Measurements from ENCODE around the gene ALAD. TPM values are rescaled to one million over a fixed set of nuclear protein-coding genes. Genes with fewer than 3 reads are reported as not detected.
"Not testable (repeated sequence)": the region's sequence is repeated elsewhere in the genome, so short reads cannot be mapped to it uniquely, and the experiment has no call there.

ALAD gene
- total RNA-seq, 2 experiments from 2014 or later, result 33.9 to 40.4 TPM

DNA sequence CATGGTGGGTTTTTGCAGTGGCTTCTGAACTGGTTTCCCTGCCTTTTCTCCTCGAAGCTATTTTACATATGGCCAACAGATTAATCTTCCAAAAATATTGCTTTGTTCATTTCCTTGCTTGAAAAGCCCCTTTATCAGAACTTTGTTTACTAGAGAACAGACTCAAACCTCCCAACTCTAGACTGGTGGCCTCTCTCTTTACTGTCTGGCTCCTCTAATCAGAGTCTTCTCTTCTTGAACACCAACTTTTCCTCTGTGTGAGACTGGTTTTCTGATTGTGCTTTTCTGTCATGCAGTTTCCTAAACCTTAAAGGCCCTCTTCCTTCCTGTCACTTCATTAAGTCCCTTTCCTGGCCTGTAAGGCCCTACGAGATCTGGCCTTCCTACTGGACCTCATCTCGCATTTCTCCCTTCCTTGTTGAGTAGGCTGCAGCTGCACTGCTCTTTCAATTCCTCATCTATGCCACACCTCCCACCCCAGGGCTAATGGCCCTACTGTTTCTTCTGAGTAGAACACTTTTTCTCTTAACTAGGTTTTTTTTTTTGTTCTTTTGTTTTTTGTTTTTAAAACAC, 15.2 kb upstream of the ALAD start:
- ATAC-seq (ENCODE audit: low read depth), result no peak
- POLR2A ChIA-PET, result no interaction called here
- no peak overlapping the region for H3K4me3 Mint-ChIP-seq
- H3K27me3 Mint-ChIP-seq, result no peaks in the 10 kb centered on the region
- H3K4me1 Mint-ChIP-seq, result no peaks in the 10 kb centered on the region
- no peak for DNase-seq
- no peak overlapping the region for H3K27ac Mint-ChIP-seq
- H3K36me3 Mint-ChIP-seq, result no peaks in the 10 kb centered on the region
- no peaks in the 10 kb centered on the region for H3K9me3 Mint-ChIP-seq

DNA sequence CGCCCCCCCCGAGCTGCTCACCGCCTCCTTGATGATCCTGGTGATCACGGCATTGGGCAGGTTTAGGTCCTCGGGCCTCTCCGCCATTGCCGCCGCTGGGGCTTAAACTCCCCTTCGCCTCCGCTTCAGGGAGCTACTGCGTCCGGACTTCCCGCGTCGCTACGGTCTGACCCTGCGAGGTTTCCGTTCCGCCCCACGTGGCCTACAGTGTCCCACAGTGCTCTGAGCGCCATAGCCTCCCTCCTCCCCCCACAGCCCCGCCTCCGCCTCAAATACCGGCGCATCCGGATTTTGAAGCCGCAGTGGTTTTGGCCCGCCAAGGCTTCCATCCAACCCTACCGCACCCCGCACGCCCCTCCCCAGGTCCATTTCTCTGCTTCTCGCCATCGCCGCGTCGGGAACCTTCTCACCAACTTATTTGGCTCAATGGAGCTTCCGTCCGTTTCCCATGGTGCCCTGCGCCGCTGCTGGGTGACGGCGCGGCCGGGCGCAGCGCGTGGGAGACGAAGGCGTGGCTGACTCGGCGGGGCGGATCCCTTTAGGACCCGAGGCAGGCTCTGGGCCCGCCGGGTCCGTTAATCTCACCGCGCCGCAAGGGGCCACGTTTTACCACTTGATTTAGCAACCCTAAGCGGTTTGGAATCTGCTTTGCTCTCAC, 9.3 kb upstream of the ALAD start, which contains the start of the genes C9orf43 and POLE3:
TSS of gene C9orf43 (plus strand) at position 541 of the 658 bp plus-strand sequence. CDS start 2,747 bp downstream, outside the sequence.
TSS of gene POLE3 (minus strand) at position 469 of the 658 bp plus-strand sequence. CDS start at position 87, 382 bp downstream.
- H3K4me3 Mint-ChIP-seq, result peak within 1 kb of the TSS; percentile 96
- POLR2A ChIA-PET, result interaction anchor here (0.6 to 3.0 kb wide), 22 partner anchors 10 to 255 kb away, joined by 3 to 33 read pairs (median 5); partner anchors contain the start of genes ALAD, BSPRY, CDC26 and FKBP15
- H3K27ac Mint-ChIP-seq, result peak within 1 kb of the TSS; percentile 100
- no peaks in the 10 kb centered on the region for H3K9me3 Mint-ChIP-seq
- H3K4me1 Mint-ChIP-seq, result peaks cover 18% of the 10 kb centered on the region
- peaks cover 14% of the 10 kb centered on the region for H3K36me3 Mint-ChIP-seq
- H3K27me3 Mint-ChIP-seq, result no peaks in the 10 kb centered on the region
- peak; percentile 96 for ATAC-seq (ENCODE audit: low read depth)
- peak; percentile 97 for DNase-seq

DNA sequence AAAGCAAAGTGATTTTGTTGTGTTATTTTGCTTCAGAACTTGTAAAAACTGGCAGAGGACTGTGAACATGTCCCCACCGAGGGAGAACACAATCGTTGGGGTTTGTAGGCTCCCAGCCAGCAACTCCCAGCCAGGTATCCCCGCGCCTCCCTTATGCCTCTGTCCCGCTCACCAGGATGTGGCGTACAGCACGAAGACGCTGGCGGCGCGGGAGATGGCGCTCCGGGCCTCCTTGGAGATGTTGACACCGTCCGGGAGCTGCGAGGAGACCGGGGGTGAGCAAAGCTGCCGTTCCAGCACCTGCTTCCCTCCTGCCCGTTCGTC, 8.8 kb upstream of the ALAD start:
- ATAC-seq (ENCODE audit: low read depth), result peak; percentile 25
- Mint-ChIP-seq H3K9me3 (no peaks in the 10 kb centered on the region), H3K4me1 (peaks cover 18% of the 10 kb centered on the region), H3K36me3 (peaks cover 14% of the 10 kb centered on the region), H3K4me3 (peak overlapping the region; percentile 96), H3K27ac (peak overlapping the region; percentile 100), H3K27me3 (no peaks in the 10 kb centered on the region)
- no peak for DNase-seq
- POLR2A ChIA-PET, result interaction anchor here (0.6 to 3.0 kb wide), 21 partner anchors 10 to 1777 kb away, joined by 3 to 33 read pairs (median 5); partner anchors contain the start of genes ALAD, BSPRY, CDC26 and FKBP15

DNA sequence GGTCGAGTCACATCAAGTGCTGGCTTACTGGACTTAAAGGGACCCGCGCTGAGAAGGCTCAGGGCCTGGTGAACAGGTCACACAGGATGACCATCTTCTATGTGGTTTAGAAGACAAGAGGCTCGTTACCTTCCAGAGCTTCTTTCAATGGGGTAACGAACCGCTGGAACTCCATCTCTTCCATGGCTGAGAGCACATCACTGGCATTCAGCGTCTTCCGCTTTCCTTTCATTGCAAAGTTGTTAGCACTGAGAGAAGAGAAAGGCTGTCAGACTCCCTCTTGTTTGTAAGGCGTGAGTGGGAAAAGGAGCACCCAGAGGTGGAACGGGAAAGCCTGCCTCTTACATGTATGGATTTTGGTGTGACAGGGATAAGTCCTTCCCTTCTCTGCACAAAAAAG, 8.4 kb upstream of the ALAD start:
- no peaks in the 10 kb centered on the region for H3K27me3 Mint-ChIP-seq
- peaks cover 14% of the 10 kb centered on the region for H3K36me3 Mint-ChIP-seq
- no peak for ATAC-seq (ENCODE audit: low read depth)
- peak overlapping the region; percentile 96 for H3K4me3 Mint-ChIP-seq
- H3K4me1 Mint-ChIP-seq, result peaks cover 18% of the 10 kb centered on the region
- POLR2A ChIA-PET, result interaction anchor here (0.6 to 3.0 kb wide), 19 partner anchors 9 to 1777 kb away, joined by 3 to 33 read pairs (median 5); partner anchors contain the start of genes ALAD, BSPRY, CDC26 and FKBP15
- H3K27ac Mint-ChIP-seq, result peak overlapping the region; percentile 100
- DNase-seq, result no peak
- H3K9me3 Mint-ChIP-seq, result no peaks in the 10 kb centered on the region

DNA sequence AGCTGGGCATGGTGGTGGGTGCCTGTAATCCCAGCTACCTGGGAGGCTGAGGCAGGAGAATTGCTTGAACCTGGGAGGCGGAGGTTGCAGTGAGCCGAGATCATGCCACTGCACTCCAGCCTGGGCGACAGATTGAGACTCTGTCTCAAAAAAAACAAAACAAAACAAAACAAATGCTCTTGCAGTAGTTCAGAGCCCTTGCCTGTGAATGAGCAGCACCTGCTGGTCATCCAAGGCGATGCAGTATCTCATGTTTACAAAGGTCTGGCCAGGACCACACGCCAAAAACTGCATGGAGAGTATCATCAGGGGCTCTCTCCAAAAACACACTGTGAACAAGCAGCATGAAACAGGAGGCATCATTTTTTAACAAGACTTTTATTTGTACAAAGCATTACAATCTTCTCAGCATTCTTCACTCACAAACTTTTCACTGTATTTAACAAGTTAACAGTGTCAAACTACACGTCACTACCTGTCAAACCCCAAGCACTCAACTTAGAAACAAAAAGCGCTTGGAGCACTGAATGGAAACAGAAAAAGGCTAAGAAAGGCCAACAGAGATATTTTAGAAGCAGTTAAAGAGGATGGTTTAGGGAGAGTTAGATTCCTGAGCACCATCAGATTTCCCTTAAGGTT, 5.9 kb upstream of the ALAD start:
- POLR2A ChIA-PET, result interaction anchor here (0.7 kb wide), 1 partner anchor 58 kb away, joined by 3 read pairs; no protein-coding TSS in a partner anchor
- DNase-seq, result peak; percentile 54
- Mint-ChIP-seq H3K4me1 (peaks cover 18% of the 10 kb centered on the region), H3K36me3 (peaks cover 14% of the 10 kb centered on the region), H3K4me3 (peak overlapping the region; percentile 44), H3K27ac (peak overlapping the region; percentile 61)
- H3K27me3 Mint-ChIP-seq; ATAC-seq (ENCODE audit: low read depth); H3K9me3 Mint-ChIP-seq: not testable (repeated sequence)

DNA sequence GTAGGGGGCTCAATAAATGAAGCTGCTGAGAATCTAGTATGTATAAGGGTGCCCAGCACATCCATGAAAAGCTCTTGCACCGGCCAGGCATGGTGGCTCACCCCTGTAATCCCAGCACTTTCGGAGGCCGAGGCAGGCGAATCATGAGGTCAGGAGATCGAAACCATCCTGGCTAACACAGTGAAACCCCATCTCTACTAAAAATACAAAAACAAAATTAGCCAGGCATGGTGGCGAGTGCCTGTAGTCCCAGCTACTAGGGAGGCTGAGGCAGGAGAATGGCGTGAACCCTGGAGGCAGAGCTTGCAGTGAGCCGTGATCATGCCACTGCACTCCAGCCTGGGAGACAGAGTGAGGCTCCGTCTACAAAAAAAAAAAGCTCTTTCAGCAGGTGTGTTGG, 5.3 kb upstream of the ALAD start:
- Mint-ChIP-seq H3K27ac (peak overlapping the region; percentile 61), H3K36me3 (peaks cover 14% of the 10 kb centered on the region), H3K4me1 (peaks cover 22% of the 10 kb centered on the region)
- not testable (repeated sequence) for ATAC-seq (ENCODE audit: low read depth); H3K9me3 Mint-ChIP-seq; H3K4me3 Mint-ChIP-seq; H3K27me3 Mint-ChIP-seq; DNase-seq
- POLR2A ChIA-PET, result interaction anchor here (0.7 kb wide), 1 partner anchor 58 kb away, joined by 3 read pairs; no protein-coding TSS in a partner anchor

DNA sequence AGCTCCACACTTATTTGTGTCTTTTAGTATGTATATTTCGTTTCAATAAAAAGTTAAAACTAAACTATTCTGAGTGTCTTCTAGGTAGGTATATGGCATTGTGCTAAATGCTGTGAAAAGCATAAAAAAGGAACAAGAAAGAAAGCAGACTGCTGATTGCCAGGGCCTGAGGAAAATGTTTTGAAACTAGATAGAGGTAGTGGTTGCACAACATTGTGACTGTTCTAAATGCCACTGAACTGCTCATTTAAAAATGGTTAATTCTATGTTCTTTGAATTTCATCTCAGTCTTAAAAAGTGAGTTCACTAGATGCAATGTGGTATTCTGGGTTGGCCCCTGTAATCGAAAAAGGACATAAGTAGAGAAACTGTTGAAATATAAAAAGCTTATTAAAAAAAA, 2.6 kb upstream of the ALAD start:
- Mint-ChIP-seq H3K4me1 (peaks cover 25% of the 10 kb centered on the region), H3K27me3 (no peaks in the 10 kb centered on the region), H3K36me3 (peaks cover 6% of the 10 kb centered on the region), H3K9me3 (no peaks in the 10 kb centered on the region), H3K4me3 (no peak overlapping the region), H3K27ac (no peak overlapping the region)
- POLR2A ChIA-PET, result interaction anchor here (0.6 to 1.3 kb wide), 2 partner anchors 84 to 1001 kb away, joined by 3 to 4 read pairs; no protein-coding TSS in a partner anchor
- DNase-seq (no peak), ATAC-seq (ENCODE audit: low read depth) (no peak)

DNA sequence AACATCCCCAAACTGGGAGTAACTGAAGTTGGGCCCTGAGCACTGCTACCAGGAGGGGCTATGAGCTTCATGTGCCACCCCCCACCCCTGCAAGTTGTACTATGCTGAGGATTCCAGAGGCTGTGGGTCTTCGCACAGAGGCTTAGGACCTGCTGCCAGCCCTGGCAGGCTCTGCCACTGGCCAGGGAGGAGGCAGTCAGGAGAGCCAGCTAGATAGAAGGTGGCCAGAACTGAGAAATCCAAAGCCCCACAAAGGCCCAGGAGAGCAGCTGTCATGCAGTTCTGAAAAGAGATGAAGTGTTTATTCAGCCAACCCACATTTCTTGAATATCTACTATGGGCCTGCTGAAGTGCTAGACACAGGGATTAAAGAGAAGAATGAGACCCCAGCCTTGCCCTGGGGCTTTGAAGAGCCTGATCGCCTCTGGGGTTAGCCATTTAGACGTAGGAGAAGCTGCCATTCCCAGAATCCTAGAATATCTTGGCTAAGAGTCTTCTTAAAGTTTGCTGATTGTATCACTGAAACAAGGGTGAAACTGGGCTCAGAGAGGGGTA, 1.4 kb downstream of the ALAD start:
- POLR2A ChIA-PET, result interaction anchor here (0.9 to 4.6 kb wide), 2 partner anchors 10 to 57 kb away, joined by 3 to 33 read pairs; partner anchors contain the start of genes C9orf43 and POLE3

DNA sequence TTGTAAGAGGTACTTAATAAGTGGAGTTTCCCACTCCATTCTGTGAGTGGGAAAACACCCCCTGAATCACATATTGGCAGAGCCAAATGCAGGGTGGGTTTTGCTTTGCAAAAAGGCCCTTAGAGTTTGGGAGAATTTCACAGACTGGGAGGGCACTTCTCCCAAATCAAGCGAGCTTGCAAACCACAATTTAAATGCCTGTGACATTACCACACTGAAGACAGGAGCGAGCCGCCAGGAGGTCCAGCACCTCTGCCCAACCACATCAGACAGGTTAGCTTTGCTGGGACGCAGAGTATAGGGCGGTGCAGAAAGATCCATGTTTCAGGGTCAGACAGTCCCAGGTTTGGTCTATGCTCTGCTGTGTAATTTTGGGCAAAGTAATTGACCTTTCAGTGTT, 2.3 kb downstream of the ALAD start:
- no peaks in the 10 kb centered on the region for H3K9me3 Mint-ChIP-seq
- H3K4me3 Mint-ChIP-seq, result no peak overlapping the region
- no peak overlapping the region for H3K27ac Mint-ChIP-seq
- no peaks in the 10 kb centered on the region for H3K36me3 Mint-ChIP-seq
- H3K4me1 Mint-ChIP-seq, result peaks cover 15% of the 10 kb centered on the region
- no peaks in the 10 kb centered on the region for H3K27me3 Mint-ChIP-seq
- ATAC-seq (ENCODE audit: low read depth), result no peak
- POLR2A ChIA-PET, result interaction anchor here (4.6 kb wide), 1 partner anchor 11 kb away, joined by 33 read pairs; the partner anchor contains the start of genes C9orf43 and POLE3
- DNase-seq, result no peak

More for the DNA sequence above, 1.4 kb downstream of the ALAD start:
- Mint-ChIP-seq H3K36me3 (no peaks in the 10 kb centered on the region), H3K27me3 (no peaks in the 10 kb centered on the region), H3K9me3 (no peaks in the 10 kb centered on the region), H3K4me1 (peaks cover 15% of the 10 kb centered on the region), H3K27ac (no peak overlapping the region), H3K4me3 (peak overlapping the region; percentile 73)
- no peak for ATAC-seq (ENCODE audit: low read depth)
- no peak for DNase-seq

DNA sequence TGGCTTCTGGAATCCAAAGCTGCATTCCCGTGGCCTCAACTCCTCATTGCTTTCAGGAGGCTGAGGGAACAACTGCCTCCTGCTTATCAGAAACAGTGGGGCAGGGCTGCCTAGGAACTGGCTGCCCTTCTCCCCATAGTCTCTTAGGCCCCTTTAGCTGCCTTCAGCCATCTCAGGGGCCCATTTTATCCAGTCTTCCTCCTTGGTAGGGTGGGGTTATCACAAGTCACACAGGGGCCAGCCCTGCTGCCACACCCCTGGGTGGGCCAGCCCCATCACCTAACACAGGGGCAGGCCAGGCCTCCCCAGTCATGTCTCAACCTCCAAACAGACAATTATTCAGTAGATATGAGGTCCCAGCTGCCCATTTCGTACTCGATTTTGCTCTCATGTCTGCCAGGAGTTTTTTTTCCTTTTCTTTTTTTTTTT, 3.9 kb downstream of the ALAD start:
- H3K27me3 Mint-ChIP-seq, result no peaks in the 10 kb centered on the region
- no peak for DNase-seq
- H3K27ac Mint-ChIP-seq, result no peak overlapping the region
- no peaks in the 10 kb centered on the region for H3K9me3 Mint-ChIP-seq
- H3K4me3 Mint-ChIP-seq, result no peak overlapping the region
- ATAC-seq (ENCODE audit: low read depth), result no peak
- peaks cover 1% of the 10 kb centered on the region for H3K36me3 Mint-ChIP-seq
- POLR2A ChIA-PET, result no interaction called here
- H3K4me1 Mint-ChIP-seq, result peaks cover 15% of the 10 kb centered on the region

DNA sequence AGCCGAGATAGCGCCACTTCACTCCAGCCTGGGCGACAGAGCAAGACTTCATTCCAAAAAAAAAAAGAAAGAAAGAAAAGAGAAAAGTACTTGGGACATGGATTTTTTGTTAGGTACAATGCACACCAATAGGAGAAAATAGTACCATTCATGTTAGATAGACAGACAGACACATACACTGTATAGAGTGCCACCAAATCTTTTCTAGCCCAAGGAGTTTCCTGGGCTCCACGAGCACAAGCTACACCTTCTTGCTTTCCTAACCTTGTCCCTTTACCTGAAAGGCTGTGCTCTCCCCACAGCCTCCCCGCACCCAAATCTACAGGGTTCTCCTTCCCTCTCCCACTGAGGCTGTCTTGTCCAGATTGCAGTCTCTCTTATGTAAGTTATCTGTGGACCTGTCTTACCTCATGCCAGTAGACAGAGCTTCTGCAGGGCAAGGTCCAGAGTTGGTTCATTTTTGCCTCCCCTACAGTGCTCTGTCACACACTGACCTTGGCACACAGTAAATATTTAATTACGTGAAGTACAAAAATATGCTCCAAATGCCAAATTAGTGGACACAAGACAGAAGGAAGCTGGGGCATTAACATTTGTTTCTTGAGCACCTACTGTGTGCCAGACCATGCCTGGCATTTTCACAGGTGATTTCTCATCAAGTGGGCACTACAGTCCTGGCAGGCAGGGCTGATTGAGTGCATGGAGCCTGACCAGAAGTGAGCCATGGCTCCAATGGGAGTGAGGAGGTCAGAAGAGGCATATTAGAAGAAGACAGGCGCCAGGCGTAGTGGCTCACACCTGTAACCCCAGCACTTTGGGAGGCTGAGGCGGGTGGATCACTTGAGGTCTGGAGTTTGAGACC, 5.9 kb downstream of the ALAD start:
- no peak for DNase-seq
- no peaks in the 10 kb centered on the region for H3K27me3 Mint-ChIP-seq
- no peaks in the 10 kb centered on the region for H3K9me3 Mint-ChIP-seq
- H3K36me3 Mint-ChIP-seq, result peaks cover 3% of the 10 kb centered on the region
- POLR2A ChIA-PET, result interaction anchor here (0.6 kb wide), 2 partner anchors 69 to 105 kb away, joined by 3 to 4 read pairs; no protein-coding TSS in a partner anchor
- no peak overlapping the region for H3K27ac Mint-ChIP-seq
- no peak for ATAC-seq (ENCODE audit: low read depth)
- no peak overlapping the region for H3K4me3 Mint-ChIP-seq
- H3K4me1 Mint-ChIP-seq, result peaks cover 10% of the 10 kb centered on the region

DNA sequence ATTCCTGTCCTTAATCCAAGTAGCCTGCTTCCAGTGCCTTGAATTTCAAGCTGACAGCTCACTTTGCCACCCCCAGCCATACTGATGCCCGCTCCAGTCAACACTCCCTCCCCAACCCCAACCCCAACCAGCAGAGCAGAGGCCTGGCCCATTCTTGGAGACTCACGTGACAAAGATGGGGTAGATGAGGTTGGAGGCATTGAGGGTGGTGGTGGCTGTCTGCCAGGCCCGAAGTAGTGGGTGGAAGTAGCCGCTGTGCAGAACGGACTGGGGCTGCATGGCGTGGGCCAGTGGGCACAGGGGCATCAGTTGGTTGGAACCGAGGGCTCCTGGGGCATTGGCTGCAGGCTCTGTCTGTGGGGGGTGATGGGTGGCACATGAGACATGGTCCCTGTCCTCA, 7.8 kb downstream of the ALAD start:
- DNase-seq (no peak), ATAC-seq (ENCODE audit: low read depth) (no peak)
- H3K9me3 Mint-ChIP-seq, result no peaks in the 10 kb centered on the region
- H3K27ac Mint-ChIP-seq, result no peak overlapping the region
- POLR2A ChIA-PET, result no interaction called here
- peaks cover 1% of the 10 kb centered on the region for H3K4me1 Mint-ChIP-seq
- no peak overlapping the region for H3K4me3 Mint-ChIP-seq
- H3K36me3 Mint-ChIP-seq, result peaks cover 3% of the 10 kb centered on the region
- H3K27me3 Mint-ChIP-seq, result no peaks in the 10 kb centered on the region

Measured in activated naive CD8-positive, alpha-beta T cell treated with anti-CD3 and anti-CD28 coated beads, Interleukin-2, amount 10 ng/mL, durations not matched to agents 7 days and 5 days (primary cell).